GM21619 (cell line): ENCODE results near the gene MTRFR.
"Not testable (repeated sequence)": the region's sequence is repeated elsewhere in the genome, so short reads cannot be mapped to it uniquely, and the experiment has no call there.

Experiments used
- ATAC-seq: cut with Tn5 transposase; IDR thresholded peaks from one replicate; pipeline ENCODE4 v1.9.1; 2021; ENCODE audit not compliant: unreplicated experiment

Gene MTRFR

DNA sequence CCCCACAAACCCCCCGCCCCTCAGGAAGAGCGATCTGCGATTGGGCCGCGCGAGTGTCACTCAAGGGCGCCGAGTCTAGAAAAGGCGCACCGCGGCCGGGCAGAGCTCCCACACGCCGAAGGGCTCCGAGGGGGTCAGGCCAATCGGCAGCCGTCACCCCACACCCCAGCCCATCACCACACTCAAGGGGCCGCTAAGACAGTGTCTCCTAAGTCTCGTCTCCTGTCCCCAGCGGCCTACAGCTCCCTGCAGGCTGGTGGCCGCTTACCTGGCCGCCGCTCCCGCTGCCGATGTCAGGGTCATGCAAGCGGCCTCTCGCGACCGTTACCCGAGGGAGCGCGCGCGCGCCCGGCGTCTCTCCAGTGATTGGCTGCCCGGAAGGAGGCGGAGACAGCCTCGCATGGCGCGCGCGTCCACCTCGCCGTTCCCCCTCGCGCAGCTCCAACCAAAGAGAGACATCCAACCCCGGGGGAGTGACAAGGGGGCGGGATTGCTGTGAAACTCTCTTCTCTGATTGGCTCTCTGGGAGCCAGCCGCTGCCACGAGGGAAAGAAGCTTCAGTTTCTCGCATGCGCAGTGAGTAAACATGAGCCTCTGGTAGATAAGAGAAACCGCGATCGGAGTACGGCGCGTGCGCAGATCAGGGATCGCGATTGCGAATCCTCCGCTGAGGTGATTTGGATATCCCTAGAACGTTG is at the start of gene MTRFR, which contains the start of gene MPHOSPH9:
Gene MTRFR (plus strand): TSS at position 630 of the 698 bp plus-strand sequence. CDS start 20,239 bp downstream, outside the sequence.
Gene MPHOSPH9 (minus strand): TSS at position 335 of the 698 bp plus-strand sequence. CDS start 2,777 bp downstream, outside the sequence.
- ATAC-seq = peak; percentile 73

DNA sequence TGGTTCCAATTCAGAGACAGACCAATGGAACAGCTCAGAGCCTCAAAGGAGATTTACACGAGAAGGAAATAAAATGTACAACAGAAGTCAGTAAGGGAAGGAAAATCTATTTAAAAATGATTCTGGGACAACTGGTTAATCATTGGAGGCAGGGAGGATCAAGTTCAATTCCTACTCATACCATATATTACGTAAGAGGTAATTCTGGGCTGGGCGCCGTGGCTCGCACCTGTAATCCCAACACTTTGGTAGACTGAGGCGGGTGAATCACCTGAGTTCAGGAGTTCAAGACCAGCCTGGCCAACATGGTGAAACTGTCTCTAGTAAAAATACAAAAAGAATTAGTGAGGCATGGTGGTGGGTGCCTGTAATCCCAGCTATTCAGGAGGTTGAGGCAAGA is 45.6 kb upstream of the MTRFR start:
- ATAC-seq = no peak

DNA sequence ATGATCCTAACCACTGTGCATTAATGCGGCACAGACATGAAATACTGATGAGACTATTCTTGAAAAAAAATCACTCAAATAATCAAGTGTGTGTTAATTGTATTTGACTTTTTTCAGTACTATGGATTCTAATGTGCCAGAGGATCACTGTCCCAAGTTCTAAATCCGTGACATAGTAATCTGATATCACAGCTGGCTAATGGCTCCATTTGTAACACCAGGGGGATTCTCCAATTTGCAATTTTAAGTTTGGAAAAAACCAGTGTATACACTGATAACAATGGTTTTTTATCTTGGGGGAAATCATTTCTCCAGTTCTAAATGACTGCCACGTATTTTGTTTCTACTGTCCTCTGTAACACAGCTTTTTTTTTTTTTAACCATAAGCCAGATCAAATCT is 33.3 kb upstream of the MTRFR start:
- no peak for ATAC-seq

DNA sequence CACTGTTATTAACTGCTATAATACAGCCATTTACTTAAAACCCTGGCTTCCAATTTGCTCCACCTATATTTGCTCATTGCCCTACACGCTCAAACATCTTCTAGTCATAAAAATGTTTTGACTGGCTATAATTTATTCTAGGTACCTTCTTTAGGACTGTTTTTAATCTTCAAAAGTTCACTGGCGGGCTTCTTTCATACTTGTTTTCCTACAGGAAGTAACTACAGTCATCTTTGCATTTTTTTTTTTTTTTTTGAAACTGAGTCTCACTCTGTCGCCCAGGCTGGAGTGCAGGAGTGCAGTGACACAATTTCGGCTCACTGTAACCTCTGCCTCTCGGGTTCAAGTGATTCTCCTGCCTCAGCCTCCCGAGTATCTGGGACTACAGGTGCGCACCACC is 32.8 kb upstream of the MTRFR start:
- no peak for ATAC-seq

DNA sequence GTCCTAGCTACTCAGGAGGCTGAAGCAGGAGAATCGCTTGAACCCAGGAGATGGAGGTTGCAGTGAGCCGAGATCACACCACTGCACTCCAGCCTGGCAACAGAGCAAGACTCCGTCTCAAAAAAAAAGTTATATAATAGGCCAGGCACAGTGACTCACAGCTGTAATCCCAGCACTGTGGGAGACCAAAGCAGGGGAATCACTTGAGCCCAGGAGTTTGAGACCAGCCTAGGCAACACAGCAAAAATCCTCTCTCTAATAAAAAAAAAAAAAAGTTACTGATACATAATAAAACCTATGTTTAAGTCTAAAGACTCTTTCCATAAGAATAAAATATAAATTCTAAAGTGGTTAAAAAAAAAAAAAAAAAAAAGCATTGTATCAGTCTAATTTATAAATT is 26.4 kb upstream of the MTRFR start:
- not testable (repeated sequence) for ATAC-seq

DNA sequence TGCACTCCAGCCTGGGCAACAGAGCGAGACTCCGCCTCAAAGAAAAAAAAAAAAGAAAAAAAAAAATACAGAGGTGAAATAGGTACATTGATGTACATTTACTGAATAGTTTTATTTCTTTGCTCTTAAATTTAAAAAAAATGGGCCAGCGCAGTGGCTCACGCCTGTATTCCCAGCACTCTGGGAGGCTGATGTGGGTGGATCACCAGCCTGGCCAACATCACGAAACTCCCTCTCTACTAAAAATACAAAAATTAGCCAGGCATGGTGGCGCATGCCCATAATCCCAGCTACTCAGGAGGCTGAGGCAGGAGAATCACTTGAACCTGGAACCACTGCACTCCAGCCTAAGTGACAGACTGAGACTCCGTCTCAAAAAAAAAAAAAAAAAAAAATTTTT is 25.4 kb upstream of the MTRFR start:
- not testable (repeated sequence) for ATAC-seq

DNA sequence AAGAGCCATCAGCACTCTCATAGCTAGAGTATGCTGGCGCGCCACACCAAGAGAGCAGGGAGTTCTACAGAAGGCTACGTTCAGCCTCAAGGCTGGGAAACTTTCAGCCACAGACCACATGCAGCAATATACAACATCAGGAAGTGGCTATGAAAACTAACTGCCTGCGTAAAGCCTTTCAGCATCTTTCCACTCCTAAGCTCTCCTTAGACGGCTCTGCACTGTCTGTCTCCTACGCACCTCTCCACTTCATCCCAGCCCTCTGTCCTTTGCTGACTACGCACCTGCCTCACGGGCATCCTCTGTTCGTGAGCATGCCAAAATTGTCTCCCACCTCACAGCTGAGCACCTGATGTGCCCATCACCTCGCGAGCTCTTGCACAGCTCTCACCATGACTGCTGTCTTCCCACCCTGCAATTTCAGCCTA is 10.0 kb upstream of the MTRFR start:
- no peak for ATAC-seq

DNA sequence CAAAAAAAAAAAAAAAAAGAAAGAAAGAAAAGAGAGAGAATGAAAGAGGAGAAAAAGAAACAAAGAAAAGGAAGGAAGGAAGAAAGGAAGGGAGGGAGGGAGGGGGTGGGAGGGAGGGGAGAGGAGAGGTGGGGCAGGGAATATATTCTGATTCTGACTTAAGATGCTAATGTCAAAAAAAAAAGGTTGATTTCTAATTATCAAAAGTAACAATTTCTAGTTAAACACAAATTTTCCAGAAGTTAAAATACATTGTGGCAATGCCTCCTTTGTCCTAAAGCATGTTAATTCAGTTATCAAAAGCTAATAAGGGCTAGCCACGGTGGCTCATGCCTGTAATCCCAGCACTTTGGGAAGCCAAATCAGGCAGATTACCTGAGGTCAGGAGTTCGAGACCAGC is 7.8 kb upstream of the MTRFR start:
- no peak for ATAC-seq

DNA sequence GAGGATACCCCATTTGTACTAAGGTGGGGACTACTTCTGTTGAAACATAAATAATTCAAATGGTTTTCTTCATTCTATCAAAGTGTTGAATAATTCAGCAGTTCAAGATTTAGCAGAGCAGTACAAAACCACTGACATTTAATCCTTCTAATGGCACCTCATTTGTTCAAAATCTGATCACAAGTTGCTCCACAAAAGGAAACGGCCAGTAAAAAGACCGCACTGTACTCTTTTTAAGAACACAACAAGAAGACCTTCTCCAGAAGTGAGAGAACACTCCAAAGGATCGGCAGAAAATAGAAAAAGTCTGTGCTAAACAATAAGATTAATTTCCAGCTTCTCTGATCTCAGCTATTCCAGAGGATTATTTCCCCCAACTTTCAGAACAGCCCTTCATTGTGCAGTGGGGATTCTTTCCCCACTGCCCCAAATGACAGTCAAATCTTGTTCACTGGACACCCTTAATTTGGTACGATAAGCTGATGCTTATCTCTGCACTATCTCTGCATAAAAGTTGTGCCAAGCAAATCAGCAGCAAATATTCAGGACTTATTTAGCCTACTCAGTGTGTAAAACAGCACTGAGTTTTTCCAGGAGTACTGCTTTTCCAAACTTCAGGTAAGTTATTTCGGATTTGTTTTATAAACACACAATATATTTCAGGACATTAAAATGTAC is 5.5 kb upstream of the MTRFR start:
- ATAC-seq = no peak

DNA sequence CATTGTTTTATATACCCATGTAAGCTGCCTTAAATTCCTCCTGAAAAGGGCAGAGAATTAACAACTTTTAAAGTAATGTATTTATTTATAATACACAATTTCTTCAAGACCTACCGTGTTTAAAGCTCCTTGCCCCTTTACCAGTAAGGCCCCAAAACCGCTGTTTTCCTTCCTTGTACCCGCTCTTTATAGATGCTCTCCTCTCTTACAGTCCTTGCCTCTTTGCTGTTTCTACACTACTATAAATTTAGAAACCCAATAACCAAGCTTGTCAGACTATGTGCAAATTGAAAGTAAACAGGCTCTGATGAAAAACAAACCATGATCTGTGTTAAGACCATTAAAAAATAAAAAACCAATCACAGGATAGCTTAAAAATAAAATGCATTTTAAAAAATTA is 4.2 kb upstream of the MTRFR start:
- no peak for ATAC-seq

DNA sequence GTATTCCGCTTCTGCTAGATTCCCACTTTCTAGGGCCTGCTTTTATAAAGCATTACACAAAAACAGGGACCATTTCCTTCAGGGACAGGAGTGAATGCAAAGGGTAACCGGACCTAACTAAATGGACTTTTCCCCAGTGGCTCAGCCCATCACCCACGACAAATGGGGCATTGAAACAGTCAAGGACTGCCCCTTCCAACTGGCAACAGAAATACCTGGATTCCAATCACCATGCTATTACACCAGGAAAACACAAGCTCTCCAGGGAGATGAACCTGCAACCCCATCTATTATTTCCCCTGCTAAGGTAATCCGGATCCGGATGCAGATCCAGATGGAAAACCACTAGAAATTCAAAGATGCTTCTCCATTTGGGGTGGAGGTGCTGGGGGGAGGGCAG is 1.3 kb upstream of the MTRFR start:
- ATAC-seq = no peak

DNA sequence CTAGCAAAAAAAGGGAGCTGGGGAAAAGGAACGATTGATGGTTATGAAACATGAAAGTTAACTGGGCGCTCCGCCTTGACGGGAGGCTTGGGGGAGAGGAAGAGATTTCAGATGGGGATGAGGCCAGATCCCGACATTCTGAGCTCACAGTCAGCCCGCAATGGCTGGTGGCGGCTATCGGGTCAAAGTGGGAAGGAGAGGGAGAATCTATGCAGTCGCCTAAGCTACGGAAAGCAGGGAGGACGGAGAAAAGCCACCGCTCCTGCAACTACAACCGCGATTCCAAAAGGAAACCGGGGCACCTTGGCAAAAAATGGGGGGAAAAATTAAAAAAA is 797 bp upstream of the MTRFR start:
- ATAC-seq = no peak

DNA sequence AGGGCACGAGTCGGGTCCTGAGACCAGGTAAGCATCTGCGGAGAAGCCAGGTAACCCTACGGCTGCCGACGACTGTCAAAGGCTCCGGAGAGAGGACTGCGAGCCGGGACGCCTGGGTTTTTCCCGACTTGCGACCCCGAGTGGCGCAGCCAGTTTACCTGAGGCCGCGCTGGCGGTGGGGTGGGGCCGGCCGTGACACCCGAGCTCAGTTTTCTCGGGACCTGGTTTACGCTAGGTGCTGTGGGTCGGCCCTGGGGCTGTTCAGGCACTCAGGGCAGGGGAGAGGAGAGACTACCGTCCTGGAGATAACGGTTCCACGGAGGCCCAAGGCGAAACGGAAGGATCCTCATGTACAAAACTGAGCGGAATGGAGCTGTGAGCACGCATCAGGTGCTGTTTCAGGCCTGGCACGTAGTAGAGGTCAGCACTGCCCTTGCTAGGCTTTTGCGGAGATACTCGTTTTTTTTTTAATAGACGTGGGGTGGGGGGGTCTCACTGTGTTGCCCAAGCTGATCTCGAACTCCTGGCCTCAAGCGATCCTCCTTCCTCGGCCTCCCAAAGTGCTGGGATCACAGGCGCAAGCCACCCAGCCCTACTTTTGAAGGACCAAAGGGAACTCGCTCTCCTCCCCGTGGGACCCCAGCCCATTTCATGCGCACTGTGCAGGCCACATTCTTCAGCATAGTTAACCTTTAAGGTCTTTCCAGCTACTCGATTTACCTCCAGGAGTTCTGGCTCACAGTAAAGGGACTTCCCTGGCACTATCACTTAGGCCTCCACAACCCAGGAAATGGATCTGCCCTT is 471 bp downstream of the MTRFR start:
- peak; percentile 14 for ATAC-seq

DNA sequence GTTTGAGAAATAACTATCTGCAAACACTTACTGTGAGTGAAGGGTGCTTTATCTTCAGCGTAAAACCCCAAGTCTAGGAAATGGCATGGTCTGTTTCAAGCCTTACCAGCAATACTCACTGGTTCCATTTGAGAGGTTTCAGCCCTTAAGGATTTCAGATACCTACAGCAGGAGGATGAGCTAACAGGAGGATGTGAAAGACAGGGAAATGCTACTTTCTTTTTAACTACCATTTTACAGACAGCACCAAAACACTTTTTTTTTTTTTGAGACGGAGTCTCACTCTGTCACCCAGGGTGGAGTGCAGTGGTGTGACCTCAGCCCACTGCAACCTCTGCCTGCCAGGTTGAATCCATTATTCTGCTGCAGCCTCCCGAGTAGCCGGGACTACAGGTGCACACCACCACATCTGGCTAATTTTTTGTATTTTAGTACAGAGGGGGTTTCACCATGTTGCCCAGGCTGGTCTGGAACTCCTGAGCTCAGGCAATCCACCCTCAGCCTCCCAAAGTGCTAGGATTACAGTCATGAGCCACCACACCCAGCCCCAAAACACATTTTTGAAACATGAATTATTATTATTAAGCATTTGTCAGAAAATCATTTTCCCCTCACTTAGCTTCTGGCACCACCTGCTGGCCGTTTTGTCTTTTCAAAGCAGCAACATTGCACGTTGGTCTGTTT is 4.6 kb downstream of the MTRFR start:
- ATAC-seq = no peak

DNA sequence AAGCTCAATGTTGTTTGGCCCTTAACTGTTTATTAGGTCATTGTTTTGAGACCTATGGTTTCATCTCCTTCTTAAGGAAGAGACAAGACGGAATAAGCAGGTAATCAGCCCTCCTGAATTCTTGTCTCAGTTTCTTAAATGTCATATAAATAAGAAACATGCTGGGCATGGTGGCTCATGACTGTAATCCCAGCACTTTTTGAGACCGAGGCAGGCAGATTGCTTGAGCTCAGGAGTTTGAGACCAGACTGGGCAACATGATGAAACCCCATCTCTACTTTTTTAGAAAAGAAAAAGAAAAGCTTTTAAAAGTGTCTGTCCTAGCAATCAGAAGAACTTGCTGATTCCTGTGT is 5.1 kb downstream of the MTRFR start:
- no peak for ATAC-seq

DNA sequence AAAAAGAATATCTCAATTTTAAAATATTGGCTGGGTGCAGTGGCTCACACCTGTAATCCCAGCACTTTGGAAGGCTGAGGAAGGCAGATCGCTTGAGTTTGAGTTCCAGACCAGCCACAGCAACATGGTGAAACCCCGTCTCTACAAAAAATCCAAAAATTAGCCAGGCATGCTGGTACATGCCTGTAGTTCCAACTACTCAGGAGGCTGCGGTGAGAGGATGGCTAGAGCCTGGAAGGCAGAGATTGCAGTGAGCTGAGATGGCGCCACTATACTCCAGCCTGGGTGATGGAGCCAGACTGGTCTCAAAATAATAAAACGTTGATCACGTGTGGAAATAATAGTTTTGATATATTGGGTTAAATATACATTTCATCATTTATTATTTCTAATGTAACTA is 5.7 kb downstream of the MTRFR start:
- ATAC-seq = no peak

DNA sequence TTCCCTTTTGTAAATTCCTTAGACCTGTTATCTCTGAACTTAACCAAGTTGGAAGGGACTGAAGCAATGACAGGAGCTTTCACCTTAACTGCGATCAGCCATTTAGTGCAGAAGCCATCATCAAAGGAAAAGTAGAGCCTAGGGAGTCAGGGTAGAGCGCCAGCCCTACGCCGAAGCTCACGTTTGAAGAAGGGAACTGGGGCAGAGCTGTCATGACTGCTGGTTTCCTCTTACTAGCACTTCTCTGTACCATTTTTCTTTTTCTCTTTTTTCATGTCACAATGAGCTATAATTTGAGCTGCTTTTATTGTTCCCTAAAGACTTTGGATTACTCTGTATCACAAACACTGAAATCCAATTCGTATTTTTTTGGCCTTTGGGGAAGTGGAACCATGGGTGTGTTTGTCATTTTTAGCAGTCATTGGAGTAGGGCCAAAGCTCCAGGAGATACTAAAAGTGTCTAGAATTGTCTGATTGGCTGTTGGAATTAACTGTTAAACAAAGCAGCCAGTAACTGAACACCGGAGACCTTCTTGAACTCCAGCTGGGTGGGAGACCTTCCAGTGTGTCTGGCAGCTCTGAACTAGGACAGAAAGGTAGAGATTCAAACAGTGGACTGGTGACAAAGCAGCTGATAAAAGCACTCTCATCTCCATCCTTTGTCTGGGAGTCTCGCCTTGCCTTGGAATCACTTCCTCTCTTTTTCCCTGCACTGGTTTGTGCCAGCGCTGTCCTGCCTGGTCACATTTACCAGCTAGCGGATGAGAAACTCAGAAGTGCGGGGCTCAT is 9.1 kb downstream of the MTRFR start:
- no peak for ATAC-seq

DNA sequence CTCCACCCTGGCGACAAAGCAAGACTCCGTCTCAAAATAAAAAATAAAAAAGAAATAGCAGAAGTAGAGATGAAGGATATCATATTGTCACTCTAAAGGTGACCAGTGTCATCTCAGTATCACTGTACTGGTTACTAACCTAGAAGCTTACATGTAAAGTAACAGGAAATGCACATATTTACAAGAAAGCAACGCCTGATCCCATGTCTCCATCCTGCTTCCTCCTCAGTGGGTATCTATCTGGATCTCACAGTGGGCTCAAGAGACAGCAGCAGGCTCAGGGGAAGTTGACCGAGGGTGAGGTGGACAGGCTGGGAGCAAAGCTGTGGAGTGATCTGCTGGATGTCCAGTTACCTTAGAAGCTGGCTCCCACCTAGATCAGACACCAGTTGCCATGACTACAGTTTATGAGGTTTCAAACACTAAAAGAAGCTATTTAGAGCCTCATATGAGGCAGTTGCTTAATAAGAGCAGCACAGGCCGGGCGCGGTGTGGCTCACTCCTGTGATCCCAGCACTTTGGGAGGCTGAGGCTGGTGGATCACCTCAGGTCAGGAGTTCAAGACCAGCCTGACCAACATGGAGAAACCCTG is 10.5 kb downstream of the MTRFR start:
- no peak for ATAC-seq

DNA sequence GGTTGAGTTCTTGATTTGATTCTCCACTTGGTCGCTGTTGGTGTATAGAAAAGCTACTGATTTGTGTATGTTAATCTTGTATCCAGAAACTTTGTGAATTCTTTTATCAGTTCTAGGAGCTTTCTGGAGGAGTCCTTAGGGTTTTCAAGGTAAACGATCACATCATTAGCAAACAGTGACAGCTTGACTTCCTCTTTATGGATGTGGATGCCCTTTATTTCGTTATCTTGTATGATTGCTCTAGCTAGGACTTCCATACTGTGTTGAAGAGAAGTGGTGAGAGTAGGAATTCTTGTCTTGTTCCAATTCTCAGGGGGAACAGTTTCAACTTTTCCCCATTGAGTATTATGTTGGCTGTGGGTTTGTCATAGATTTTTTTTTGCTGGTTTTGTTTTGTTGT is 12.4 kb downstream of the MTRFR start:
- no peak for ATAC-seq

DNA sequence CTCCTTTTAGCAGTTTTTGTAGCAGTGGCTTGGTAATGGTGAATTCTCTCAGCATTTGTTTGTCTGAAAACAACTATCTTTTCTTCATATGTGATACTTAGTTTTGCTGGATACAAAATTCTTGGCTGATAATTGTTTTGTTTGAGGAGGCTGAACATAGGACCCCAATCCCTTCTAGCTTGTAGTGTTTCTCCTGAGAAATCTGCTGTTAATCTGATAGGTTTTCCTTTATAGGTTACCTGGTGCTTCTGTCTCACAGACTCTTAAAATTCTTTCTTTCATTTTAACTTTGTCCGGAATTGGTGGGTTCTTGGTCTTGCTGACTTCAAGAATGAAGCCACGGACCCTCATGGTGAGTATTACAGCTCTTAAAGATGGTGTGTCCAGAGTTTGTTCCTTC is 14.9 kb downstream of the MTRFR start:
- ATAC-seq = not testable (repeated sequence)
